H9 (cell line): ENCODE measurements around the gene KCTD7. TPM values are rescaled to one million over a fixed set of nuclear protein-coding genes. Genes with fewer than 3 reads are reported as not detected.
"Not testable (repeated sequence)": the region's sequence is repeated elsewhere in the genome, so short reads cannot be mapped to it uniquely, and the experiment has no call there.

Source experiments
- DNase-seq: peaks from one replicate; pipeline ENCODE4 v3.0.0-alpha.2; 2017
- H2AFZ ChIP-seq: one replicate; pipeline ENCODE4 v1.6.1; 2013; ENCODE audit warnings: mild to moderate bottlenecking, low read length, control low read depth, moderate library complexity
- H2AK5ac ChIP-seq: 2 replicates; pipeline ENCODE4 v1.6.1; 2013; ENCODE audit warnings: low read length, control low read depth, mixed read lengths; ENCODE audit not compliant: insufficient read length
- H2BK120ac ChIP-seq: one replicate; pipeline ENCODE4 v1.6.1; 2013; ENCODE audit warnings: low read depth, mild to moderate bottlenecking, low read length, control low read depth, inconsistent platforms; ENCODE audit not compliant: poor library complexity, severe bottlenecking
- H2BK12ac ChIP-seq: 2 replicates; pipeline ENCODE4 v1.6.1; 2013; ENCODE audit warnings: low read length, control low read depth, mixed read lengths, low read depth; ENCODE audit not compliant: insufficient read length
- H2BK15ac ChIP-seq: 2 replicates; pipeline ENCODE4 v1.6.1; 2013; ENCODE audit warnings: low read depth, low read length, control low read depth
- H2BK20ac ChIP-seq: one replicate; pipeline ENCODE4 v1.6.1; 2013; ENCODE audit warnings: low read depth, mild to moderate bottlenecking, low read length, control low read depth, inconsistent platforms; ENCODE audit not compliant: poor library complexity, severe bottlenecking
- H2BK5ac ChIP-seq: 2 replicates; pipeline ENCODE4 v1.6.1; 2013; ENCODE audit warnings: low read length, control low read depth, mixed read lengths; ENCODE audit not compliant: insufficient read length
- H3K14ac ChIP-seq: 2 replicates; pipeline ENCODE4 v1.6.1; 2013; ENCODE audit warnings: low read length, control low read depth; ENCODE audit not compliant: insufficient read depth
- H3K18ac ChIP-seq: 2 replicates; pipeline ENCODE4 v1.6.1; 2013; ENCODE audit warnings: low read depth, mild to moderate bottlenecking, mixed read lengths, low read length, control low read depth; ENCODE audit not compliant: insufficient read length
- H3K23ac ChIP-seq: 2 replicates; pipeline ENCODE4 v1.6.1; 2013; ENCODE audit warnings: low read length, control low read depth, mixed read lengths, low read depth; ENCODE audit not compliant: insufficient read length
- H3K23me2 ChIP-seq: 2 replicates; pipeline ENCODE4 v1.6.1; 2013; ENCODE audit warnings: low read depth, mild to moderate bottlenecking, mixed read lengths, low read length, control low read depth; ENCODE audit not compliant: insufficient read length, poor library complexity, severe bottlenecking
- H3K27ac ChIP-seq: 2 replicates; pipeline ENCODE4 v1.5.1; 2013; ENCODE audit warnings: low read length, control low read depth, mixed read lengths, low read depth; ENCODE audit not compliant: insufficient read length
- H3K27me3 ChIP-seq: 2 replicates; pipeline ENCODE4 v1.6.1; 2013; ENCODE audit warnings: low read length, control low read depth, inconsistent platforms; ENCODE audit not compliant: insufficient read depth
- H3K4ac ChIP-seq: 2 replicates; pipeline ENCODE4 v1.6.1; 2013; ENCODE audit warnings: low read depth, mild to moderate bottlenecking, control low read depth, inconsistent platforms, low read length, moderate library complexity
- H3K4me1 ChIP-seq: 2 replicates; pipeline ENCODE4 v1.6.1; 2013; ENCODE audit warnings: low read length, control low read depth, inconsistent platforms; ENCODE audit not compliant: insufficient read depth
- H3K4me2 ChIP-seq: 2 replicates; pipeline ENCODE4 v1.6.1; 2013; ENCODE audit warnings: low read length, control low read depth, mixed read lengths; ENCODE audit not compliant: insufficient read length, insufficient read depth
- H3K56ac ChIP-seq: 2 replicates; pipeline ENCODE4 v1.6.1; 2013; ENCODE audit warnings: low read depth, mild to moderate bottlenecking, mixed read lengths, low read length, control low read depth; ENCODE audit not compliant: insufficient read length
- H3K79me1 ChIP-seq: 2 replicates; pipeline ENCODE4 v1.6.1; 2013; ENCODE audit warnings: low read depth, mild to moderate bottlenecking, moderate library complexity, low read length, control low read depth, inconsistent platforms; ENCODE audit not compliant: insufficient read depth, poor library complexity, severe bottlenecking
- H3K79me2 ChIP-seq: 2 replicates; pipeline ENCODE4 v1.6.1; 2013; ENCODE audit warnings: low read length, control low read depth, inconsistent platforms; ENCODE audit not compliant: insufficient read depth
- H3K9ac ChIP-seq: 2 replicates; pipeline ENCODE4 v1.6.1; 2013; ENCODE audit warnings: low read length, control low read depth, mixed read lengths; ENCODE audit not compliant: insufficient read length; ENCODE audit errors: extremely low read depth
- H3K9me3 ChIP-seq: one replicate; pipeline ENCODE4 v1.6.1; 2013; ENCODE audit warnings: low read depth, low read length, inconsistent platforms; ENCODE audit not compliant: control insufficient read depth
- H3T11ph ChIP-seq: one replicate; pipeline ENCODE4 v1.6.1; 2013; ENCODE audit warnings: mild to moderate bottlenecking, low read length, control low read depth, inconsistent platforms
- H4K20me1 ChIP-seq: one replicate; pipeline ENCODE4 v1.6.1; 2013; ENCODE audit not compliant: control insufficient read depth, insufficient read length, insufficient read depth
- H4K5ac ChIP-seq: 2 replicates; pipeline ENCODE4 v1.6.1; 2013; ENCODE audit warnings: low read depth, mild to moderate bottlenecking, mixed read lengths, low read length, control low read depth; ENCODE audit not compliant: insufficient read length
- H4K8ac ChIP-seq: replicated peaks from 2 replicates; pipeline ENCODE4 v1.6.1; 2013; ENCODE audit warnings: low read length, control low read depth, mixed read lengths, low read depth; ENCODE audit not compliant: insufficient read length
- H4K91ac ChIP-seq: 2 replicates; pipeline ENCODE4 v1.6.1; 2013; ENCODE audit warnings: low read depth, mild to moderate bottlenecking, moderate library complexity, mixed read lengths, low read length, control low read depth; ENCODE audit not compliant: insufficient read length
- H3K27ac Mint-ChIP-seq, 3 experiments: 2 replicates in 2 of 3; 3 replicates in 1 of 3; pipeline ENCODE4 v1.8.0; 2020 to 2021; ENCODE audit warnings: mixed read lengths in 3 of 3, mild to moderate bottlenecking in 1 of 3, moderate library complexity in 1 of 3
- H3K27me3 Mint-ChIP-seq: 2 replicates; pipeline ENCODE4 v1.8.0; 2021; ENCODE audit warnings: low read depth, mild to moderate bottlenecking, moderate library complexity, mixed read lengths
- H3K36me3 Mint-ChIP-seq, 3 experiments: 2 replicates in 2 of 3; 3 replicates in 1 of 3; pipeline ENCODE4 v1.8.0; 2020 to 2021; ENCODE audit warnings: low read depth in 3 of 3, mixed read lengths in 3 of 3; ENCODE audit not compliant: insufficient read depth in 1 of 3
- H3K4me1 Mint-ChIP-seq, 2 experiments: 2 replicates each; pipeline ENCODE4 v1.8.0; 2020; ENCODE audit warnings: mixed read lengths in 2 of 2
- H3K4me3 Mint-ChIP-seq, 2 experiments: 2 replicates in 1 of 2; 3 replicates in 1 of 2; pipeline ENCODE4 v1.8.0; 2020 to 2021; ENCODE audit warnings: mild to moderate bottlenecking in 2 of 2, mixed read lengths in 2 of 2, moderate library complexity in 1 of 2
- H3K9me3 Mint-ChIP-seq, 2 experiments: 2 replicates in 1 of 2; 3 replicates in 1 of 2; pipeline ENCODE4 v1.8.0; 2020; ENCODE audit warnings: mild to moderate bottlenecking in 2 of 2, mixed read lengths in 2 of 2, moderate library complexity in 1 of 2
- CTCF ChIP-seq: fragments of 200-600 bp; sonication (generic); conservative IDR thresholded peaks from 3 replicates; pipeline ENCODE4 v1.8.0; 2021; ENCODE audit warnings: antibody characterized with exemption, mild to moderate bottlenecking
- WGBS: extraction: QIAGEN DNeasy Blood & Tissue Kit; methylation state at CpG from one replicate; pipeline ENCODE4 v1.1.7; 2013; ENCODE audit warnings: missing lambda C conversion rate, low lambda C conversion rate, mixed read lengths; ENCODE audit not compliant: insufficient read length; ENCODE audit errors: extremely low coverage; 5-methylcytosine and 5-hydroxymethylcytosine counted together
- total RNA-seq: library from RNA; stranded (reverse); gene quantifications from 2 replicates; pipeline ENCODE4 v1.2.1, GENCODE V29; 2021

KCTD7 gene
- total RNA-seq, 1 experiment from 2014 or later: 8.9 TPM

- Histone ChIP-seq H3K4me2 (no peak overlapping the region), H2AK5ac (no peak overlapping the region), H3K79me1 (no peaks in the 10 kb centered on the region), H2BK20ac (no peak overlapping the region), H2BK12ac (no peak overlapping the region), H2BK15ac (no peak overlapping the region), H4K20me1 (no peaks in the 10 kb centered on the region), H4K8ac (no peak overlapping the region), H3K14ac (no peak overlapping the region), H3K27me3 (no peaks in the 10 kb centered on the region), H3K27ac (no peak overlapping the region), H2BK5ac (no peak overlapping the region), H3K4ac (no peak overlapping the region), H4K5ac (no peak overlapping the region), H3T11ph (no peak overlapping the region), H3K4me1 (no peaks in the 10 kb centered on the region), H2AFZ (no peak overlapping the region), H3K56ac (no peak overlapping the region), H2BK120ac (no peak overlapping the region), H3K9ac (no peak overlapping the region), H3K9me3 (no peaks in the 10 kb centered on the region), H3K18ac (no peak overlapping the region), H3K23ac (no peak overlapping the region), H3K23me2 (no peaks in the 10 kb centered on the region), H3K79me2 (no peaks in the 10 kb centered on the region), H4K91ac (no peak overlapping the region)
- H3K9me3 Mint-ChIP-seq: no peaks in the 10 kb centered on the region
- peaks cover 13 to 55% (median 32%) of the 10 kb centered on the region in 3 experiments for H3K36me3 Mint-ChIP-seq
- H3K27me3 Mint-ChIP-seq: no peaks in the 10 kb centered on the region
- TF ChIP-seq CTCF: peak; percentile 27; the same call in 2 of the 3 replicates
- H3K27ac Mint-ChIP-seq: no peak overlapping the region
- no CpG with 5 or more reads among the region's 2 CpGs for WGBS
- H3K4me3 Mint-ChIP-seq: no peak overlapping the region
- no peaks in the 10 kb centered on the region for H3K4me1 Mint-ChIP-seq
- DNase-seq: no peak
These were observed 14.7 kb downstream of the KCTD7 start for GRCh38 chr7:66643395-66643794.

DNA sequence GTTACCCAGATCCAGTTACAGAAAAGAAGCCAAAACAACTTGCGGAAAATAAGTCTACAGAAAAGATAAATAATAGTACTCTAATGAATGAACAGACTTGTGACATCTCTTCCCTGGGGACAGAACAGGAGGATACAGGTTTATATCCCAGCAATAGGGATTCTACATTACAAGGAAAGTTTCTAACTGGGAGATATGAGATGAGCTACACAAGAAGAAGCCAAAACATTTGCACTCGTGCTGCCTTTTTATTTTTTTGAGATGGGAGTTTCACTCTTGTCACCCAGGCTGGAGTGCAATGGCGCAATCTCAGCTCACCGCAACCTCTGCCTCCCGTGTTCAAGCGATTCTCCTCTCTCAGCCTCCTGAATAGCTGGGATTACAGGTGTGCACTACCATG is 22.3 kb downstream of the KCTD7 start:
- not testable (repeated sequence) for H3K27me3 Mint-ChIP-seq, H3K9me3 Mint-ChIP-seq

More for the DNA sequence above, 22.3 kb downstream of the KCTD7 start:
- not testable (repeated sequence) for H2BK15ac ChIP-seq, H3K9ac ChIP-seq, H4K5ac ChIP-seq, H4K91ac ChIP-seq, H2BK120ac ChIP-seq, H3K4me3 Mint-ChIP-seq, H3K14ac ChIP-seq, H3K23me2 ChIP-seq, H2BK5ac ChIP-seq, H3K4ac ChIP-seq, H3K27me3 ChIP-seq, H3K79me2 ChIP-seq, H2BK12ac ChIP-seq, H3K9me3 ChIP-seq, H2AFZ ChIP-seq, H3K36me3 Mint-ChIP-seq, H3K27ac ChIP-seq, H3K4me2 ChIP-seq, H3K23ac ChIP-seq, H3K56ac ChIP-seq, H3K18ac ChIP-seq, H4K8ac ChIP-seq, H2BK20ac ChIP-seq, H3T11ph ChIP-seq, H2AK5ac ChIP-seq, H3K27ac Mint-ChIP-seq, DNase-seq, H3K4me1 ChIP-seq, H4K20me1 ChIP-seq, H3K79me1 ChIP-seq
- whole genome bisulfite sequencing: no CpG with 5 or more reads among the region's 6 CpGs
- peaks cover 4 to 11% of the 10 kb centered on the region in 2 experiments for H3K4me1 Mint-ChIP-seq
